ENCODE results near the gene RND3. TPM values are rescaled to one million over a fixed set of nuclear protein-coding genes. Genes with fewer than 3 reads are reported as not detected.
A peak's percentile ranks its signal among the peaks of the same experiment; 100 is the strongest.

Gene RND3
- polyA plus RNA-seq, 6 donors from 2014 or later = not detected

GRCh38 chr2:150517951-150518680, 30.6 kb upstream of the RND3 start:
- Mint-ChIP-seq H3K27me3 (no peaks in the 10 kb centered on the region), H3K4me3 (no peak overlapping the region), H3K4me1 (no peaks in the 10 kb centered on the region), H3K9me3 (peaks cover 1 to 14% (median 3%) of the 10 kb centered on the region in 7 donors), H3K36me3 (peaks cover 0 to 4% of the 10 kb centered on the region in 2 donors), H3K27ac (no peak overlapping the region)
- no peak for DNase-seq
- no peak for ATAC-seq (ENCODE audit: low read depth in 2 of 2)

GRCh38 chr2:150513647-150514046, 26.2 kb upstream of the RND3 start:
- Mint-ChIP-seq H3K27ac (no peak overlapping the region), H3K9me3 (peaks cover 0 to 1% (median 0%) of the 10 kb centered on the region in 7 donors), H3K4me1 (no peaks in the 10 kb centered on the region), H3K27me3 (no peaks in the 10 kb centered on the region), H3K36me3 (no peaks in the 10 kb centered on the region), H3K4me3 (no peak overlapping the region)
- DNase-seq (no peak), ATAC-seq (ENCODE audit: low read depth in 2 of 2) (no peak)

- DNase-seq (no peak), ATAC-seq (ENCODE audit: low read depth in 2 of 2) (no peak)
- Mint-ChIP-seq H3K4me1 (no peaks in the 10 kb centered on the region), H3K4me3 (no peak overlapping the region), H3K36me3 (no peaks in the 10 kb centered on the region), H3K27ac (no peak overlapping the region), H3K27me3 (no peaks in the 10 kb centered on the region), H3K9me3 (peaks cover 0 to 1% (median 0%) of the 10 kb centered on the region in 7 donors)
Observed at GRCh38 chr2:150508497-150509137, 21.1 kb upstream of the RND3 start.

- H3K4me1 Mint-ChIP-seq = no peaks in the 10 kb centered on the region
- no peak for ATAC-seq (ENCODE audit: low read depth in 2 of 2)
- H3K9me3 Mint-ChIP-seq = no peaks in the 10 kb centered on the region
- H3K4me3 Mint-ChIP-seq = no peak overlapping the region
- no peaks in the 10 kb centered on the region for H3K27me3 Mint-ChIP-seq
- H3K36me3 Mint-ChIP-seq = no peaks in the 10 kb centered on the region
- DNase-seq = no peak
- H3K27ac Mint-ChIP-seq = no peak overlapping the region
Observed at GRCh38 chr2:150507071-150507470, 19.6 kb upstream of the RND3 start.

GRCh38 chr2:150505178-150505577, 17.7 kb upstream of the RND3 start:
- H3K27me3 Mint-ChIP-seq = no peaks in the 10 kb centered on the region
- H3K9me3 Mint-ChIP-seq = no peaks in the 10 kb centered on the region
- ATAC-seq (ENCODE audit: low read depth in 2 of 2) (no peak), DNase-seq (no peak)
- H3K36me3 Mint-ChIP-seq = no peaks in the 10 kb centered on the region
- no peaks in the 10 kb centered on the region for H3K4me1 Mint-ChIP-seq
- H3K27ac Mint-ChIP-seq = no peak overlapping the region
- no peak overlapping the region for H3K4me3 Mint-ChIP-seq

GRCh38 chr2:150495993-150496627, 8.6 kb upstream of the RND3 start:
- DNase-seq (no peak), ATAC-seq (ENCODE audit: low read depth in 2 of 2) (no peak)
- H3K9me3 Mint-ChIP-seq = peaks cover 0 to 10% (median 0%) of the 10 kb centered on the region in 7 donors
- no peak overlapping the region for H3K27ac Mint-ChIP-seq
- no peaks in the 10 kb centered on the region for H3K36me3 Mint-ChIP-seq
- no peaks in the 10 kb centered on the region for H3K27me3 Mint-ChIP-seq
- no peak overlapping the region for H3K4me3 Mint-ChIP-seq
- H3K4me1 Mint-ChIP-seq = no peaks in the 10 kb centered on the region

GRCh38 chr2:150495001-150495400, 7.5 kb upstream of the RND3 start:
- H3K9me3 Mint-ChIP-seq = peaks cover 0 to 10% (median 4%) of the 10 kb centered on the region in 7 donors

GRCh38 chr2:150494234-150494945, 6.9 kb upstream of the RND3 start:
- Mint-ChIP-seq H3K36me3 (no peaks in the 10 kb centered on the region), H3K9me3 (peaks cover 0 to 10% (median 3%) of the 10 kb centered on the region in 7 donors), H3K4me1 (no peaks in the 10 kb centered on the region), H3K4me3 (no peak overlapping the region), H3K27ac (no peak overlapping the region), H3K27me3 (peaks cover 2 to 12% (median 9%) of the 10 kb centered on the region in 3 donors)
- DNase-seq (no peak), ATAC-seq (ENCODE audit: low read depth in 2 of 2) (no peak)

More at GRCh38 chr2:150495001-150495400, 7.5 kb upstream of the RND3 start:
- H3K4me1 Mint-ChIP-seq = no peaks in the 10 kb centered on the region
- H3K27me3 Mint-ChIP-seq = peaks cover 0 to 6% (median 3%) of the 10 kb centered on the region in 3 donors
- no peak for DNase-seq
- ATAC-seq (ENCODE audit: low read depth in 2 of 2) = no peak
- H3K36me3 Mint-ChIP-seq = no peaks in the 10 kb centered on the region
- H3K4me3 Mint-ChIP-seq = no peak overlapping the region
- H3K27ac Mint-ChIP-seq = no peak overlapping the region

- peaks cover 26 to 34% (median 27%) of the 10 kb centered on the region in 3 donors for H3K27me3 Mint-ChIP-seq
- no peak for ATAC-seq (ENCODE audit: low read depth in 2 of 2)
- no peaks in the 10 kb centered on the region for H3K36me3 Mint-ChIP-seq
- no peak for DNase-seq
- H3K27ac Mint-ChIP-seq = no peak overlapping the region
- H3K9me3 Mint-ChIP-seq = peaks cover 0 to 12% (median 0%) of the 10 kb centered on the region in 7 donors
- H3K4me3 Mint-ChIP-seq = no peak overlapping the region
- peaks cover under 1 to 6% (median 2%) of the 10 kb centered on the region in 3 donors for H3K4me1 Mint-ChIP-seq
Observed at GRCh38 chr2:150491943-150492342, 4.5 kb upstream of the RND3 start.

- DNase-seq (no peak), ATAC-seq (ENCODE audit: low read depth in 2 of 2) (no peak)
- no peak overlapping the region for H3K27ac Mint-ChIP-seq
- H3K4me3 Mint-ChIP-seq = no peak overlapping the region
- H3K9me3 Mint-ChIP-seq = peaks cover 0 to 12% (median 0%) of the 10 kb centered on the region in 7 donors
- peaks cover 31 to 39% (median 32%) of the 10 kb centered on the region in 3 donors for H3K27me3 Mint-ChIP-seq
- H3K36me3 Mint-ChIP-seq = no peaks in the 10 kb centered on the region
- peaks cover 6 to 11% (median 7%) of the 10 kb centered on the region in 3 donors for H3K4me1 Mint-ChIP-seq
Observed at GRCh38 chr2:150491430-150491829, 4.0 kb upstream of the RND3 start.

GRCh38 chr2:150490466-150490865, 3.0 kb upstream of the RND3 start:
- ATAC-seq (ENCODE audit: low read depth in 2 of 2) (no peak), DNase-seq (no peak)
- Mint-ChIP-seq H3K36me3 (no peaks in the 10 kb centered on the region), H3K9me3 (peaks cover 0 to 12% (median 0%) of the 10 kb centered on the region in 7 donors), H3K4me3 (no peak overlapping the region), H3K27ac (no peak overlapping the region), H3K27me3 (peaks cover 31 to 49% (median 42%) of the 10 kb centered on the region in 3 donors), H3K4me1 (peaks cover 7 to 13% (median 9%) of the 10 kb centered on the region in 3 donors)

- peaks cover 40 to 65% (median 63%) of the 10 kb centered on the region in 3 donors for H3K27me3 Mint-ChIP-seq
Observed at GRCh38 chr2:150486539-150487484, 655 bp downstream of the RND3 start.

More at GRCh38 chr2:150486539-150487484, 655 bp downstream of the RND3 start:
- ATAC-seq (ENCODE audit: low read depth in 2 of 2) = no peak
- Mint-ChIP-seq H3K36me3 (no peaks in the 10 kb centered on the region), H3K4me3 (peak overlapping the region in 1 of 8 donors; percentile 81), H3K27ac (peak overlapping the region in 2 of 6 donors; percentile 49 to 64), H3K9me3 (peaks cover 0 to 8% (median 0%) of the 10 kb centered on the region in 7 donors), H3K4me1 (peaks cover 7 to 13% (median 9%) of the 10 kb centered on the region in 3 donors)
- DNase-seq = no peak

All from naive B cell (primary cell).